Lower leg skin (tissue), 3 donors: Measurements from ENCODE around the gene SLC48A1.

Source experiments
- CTCF ChIP-seq, 3 donors: fragments of 450-650 bp; IDR thresholded peaks; one replicate each; pipeline ENCODE4 v1.5.1; 2016; ENCODE audit warnings: antibody characterized with exemption in 3 of 3, mild to moderate bottlenecking in 3 of 3, moderate library complexity in 2 of 3
- POLR2A ChIP-seq, 2 donors: fragments of 450-650 bp; IDR thresholded peaks; one replicate each; pipeline ENCODE4 v1.6.1; 2016 to 2017; ENCODE audit warnings: antibody characterized with exemption in 2 of 2, mild to moderate bottlenecking in 1 of 2, moderate library complexity in 1 of 2

DNA sequence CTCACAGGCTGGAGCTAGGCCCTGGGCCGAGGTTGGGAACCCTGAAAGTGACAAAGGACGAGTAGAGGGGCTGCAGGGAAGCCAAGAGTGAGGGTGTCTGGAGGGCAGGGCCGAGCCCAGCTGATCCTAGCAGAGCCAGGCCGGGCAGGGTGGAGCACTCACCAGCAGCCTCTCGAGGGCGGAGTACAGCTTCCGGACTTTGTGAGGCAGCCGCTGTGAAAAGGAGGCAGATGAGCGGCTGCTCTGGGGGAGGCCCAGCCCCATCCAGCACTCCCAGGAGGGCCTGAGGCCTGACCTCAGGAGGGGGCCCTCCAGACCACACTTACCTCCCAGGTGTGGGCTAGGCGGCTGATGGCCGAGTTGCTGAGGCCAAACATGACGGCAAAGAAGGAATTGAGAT, 33.1 kb upstream of the SLC48A1 start:
- TF ChIP-seq POLR2A (IDR thresholded peaks at IDR 0.05) (no peak), CTCF (IDR thresholded peaks at IDR 0.05) (no peak)
